NCI-H774 (cell line): ENCODE data around the gene WASHC1.
"Not testable (repeated sequence)": the region's sequence is repeated elsewhere in the genome, so short reads cannot be mapped to it uniquely, and the experiment has no call there.

Experiments
- DNase-seq: peaks from one replicate; lab custom pipeline; 2025; lab: John Stamatoyannopoulos, UW

WASHC1 gene

GRCh38 chr9:14129-14809 lies 15.0 kb downstream of the WASHC1 start:
- not testable (repeated sequence) for DNase-seq

GRCh38 chr9:11206-11605 lies 18.1 kb downstream of the WASHC1 start:
- DNase-seq = not testable (repeated sequence)

- not testable (repeated sequence) for DNase-seq
Measured at GRCh38 chr9:10653-11053, 18.6 kb downstream of the WASHC1 start.

- not testable (repeated sequence) for DNase-seq
Measured at GRCh38 chr9:10207-10606, 19.0 kb downstream of the WASHC1 start.
